Fibroblast of skin of left quadriceps (primary cell): ENCODE results near the gene UHRF2.
A peak's percentile ranks its signal among the peaks of the same experiment; 100 is the strongest.
"Not testable (repeated sequence)": the region's sequence is repeated elsewhere in the genome, so short reads cannot be mapped to it uniquely, and the experiment has no call there.

Experiments
- DNase-seq, 2 experiments: peaks; one replicate each; pipeline ENCODE4 v3.0.0-alpha.2; 2013; ENCODE audit warnings: low read depth in 2 of 2

The UHRF2 gene

DNA sequence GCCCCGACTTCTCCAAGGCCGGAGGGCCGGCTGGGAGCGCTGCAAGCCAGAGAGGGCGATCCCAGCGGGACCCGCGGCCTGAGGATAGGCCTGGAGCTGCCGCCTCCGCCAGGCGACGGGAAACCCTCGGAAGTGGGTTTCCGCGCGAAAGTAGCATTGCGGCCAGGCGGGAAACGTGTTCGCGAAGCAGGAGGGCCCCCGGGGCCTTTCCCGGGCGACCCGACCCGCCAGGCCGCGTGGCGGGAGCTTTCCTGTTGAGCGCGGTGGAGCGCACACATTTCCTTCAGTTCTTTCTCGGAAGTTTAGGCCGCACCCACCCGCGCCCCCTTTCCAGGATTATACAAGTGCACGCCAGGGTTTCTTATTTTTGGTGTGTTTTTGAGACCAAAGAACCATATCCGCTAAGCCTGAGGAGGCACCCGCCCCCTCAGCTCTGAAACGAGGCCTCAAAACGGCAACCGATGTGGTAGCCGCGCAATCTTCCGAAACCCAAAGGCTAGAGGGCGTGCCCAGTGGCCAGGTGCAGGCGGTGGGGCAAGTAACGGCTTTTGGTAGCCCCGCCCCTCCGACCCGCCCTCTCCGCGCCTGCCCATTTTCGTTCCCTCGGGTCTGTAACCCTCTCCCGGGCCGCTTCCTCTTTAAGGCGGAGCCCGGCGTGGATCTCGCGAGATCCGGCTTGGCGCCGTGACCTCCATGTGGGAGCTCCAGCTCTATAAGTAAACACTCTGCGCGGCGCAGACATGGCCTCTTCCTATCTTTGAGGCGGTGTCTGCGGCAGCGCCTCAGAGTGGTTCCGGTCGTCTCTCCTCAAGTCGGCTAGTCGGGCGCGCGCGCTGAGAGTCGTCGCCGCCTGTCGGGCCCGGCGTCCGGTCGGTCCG lies at the start of gene UHRF2:
Gene UHRF2, plus strand, starts transcription at position 713 of the 878 bp plus-strand sequence. CDS start 292 bp downstream, outside the sequence.
- DNase-seq = peak; percentile 96

GRCh38 chr9:6367128-6367890 lies 45.7 kb upstream of the UHRF2 start:
- DNase-seq = no peak

GRCh38 chr9:6368831-6369230 lies 44.2 kb upstream of the UHRF2 start:
- DNase-seq = no peak

DNA sequence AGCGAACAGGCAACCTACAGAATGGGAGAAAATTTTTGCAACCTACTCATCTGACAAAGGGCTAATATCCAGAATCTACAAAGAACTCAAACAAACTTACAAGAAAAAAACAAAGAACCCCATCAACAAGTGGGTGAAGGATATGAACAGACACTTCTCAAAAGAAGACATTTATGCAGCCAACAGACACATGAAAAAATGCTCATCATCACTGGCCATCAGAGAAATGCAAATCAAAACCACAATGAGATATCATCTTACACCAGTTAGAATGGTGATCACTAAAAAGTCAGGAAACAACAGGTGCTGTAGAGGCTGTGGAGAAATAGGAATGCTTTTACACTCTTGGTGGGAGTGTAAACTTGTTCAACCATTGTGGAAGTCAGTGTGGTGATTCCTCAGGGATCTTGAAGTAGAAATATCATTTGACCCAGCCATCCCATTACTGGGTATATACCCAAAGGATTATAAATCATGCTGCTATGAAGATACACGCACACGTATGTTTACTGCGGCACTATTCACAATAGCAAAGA lies 31.5 kb upstream of the UHRF2 start:
- DNase-seq = not testable (repeated sequence)

GRCh38 chr9:6382681-6383080 lies 30.3 kb upstream of the UHRF2 start:
- peak; percentile 6 to 12 for DNase-seq

- DNase-seq = peak; percentile 5 to 12
Observed at GRCh38 chr9:6383551-6384225, 29.3 kb upstream of the UHRF2 start.

DNA sequence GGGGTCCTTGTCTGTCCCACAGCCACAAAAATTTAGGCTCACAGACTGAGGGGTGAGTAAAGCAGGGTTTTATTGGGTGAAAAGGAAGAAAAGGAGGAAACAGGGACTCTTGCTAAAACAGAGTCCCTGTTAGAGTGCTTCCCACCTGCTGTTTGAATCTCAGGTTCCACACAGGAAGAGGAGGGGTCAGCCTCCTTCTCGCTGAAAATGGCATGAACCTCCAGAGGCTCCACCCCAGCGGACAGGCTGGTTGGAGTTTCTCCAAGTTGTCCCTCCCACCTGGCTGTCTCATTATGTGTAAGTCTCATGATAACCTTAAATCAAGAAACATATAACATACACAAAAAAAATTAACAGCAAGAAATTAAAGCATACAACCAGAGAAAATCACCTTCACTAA lies 28.3 kb upstream of the UHRF2 start:
- no peak for DNase-seq

DNA sequence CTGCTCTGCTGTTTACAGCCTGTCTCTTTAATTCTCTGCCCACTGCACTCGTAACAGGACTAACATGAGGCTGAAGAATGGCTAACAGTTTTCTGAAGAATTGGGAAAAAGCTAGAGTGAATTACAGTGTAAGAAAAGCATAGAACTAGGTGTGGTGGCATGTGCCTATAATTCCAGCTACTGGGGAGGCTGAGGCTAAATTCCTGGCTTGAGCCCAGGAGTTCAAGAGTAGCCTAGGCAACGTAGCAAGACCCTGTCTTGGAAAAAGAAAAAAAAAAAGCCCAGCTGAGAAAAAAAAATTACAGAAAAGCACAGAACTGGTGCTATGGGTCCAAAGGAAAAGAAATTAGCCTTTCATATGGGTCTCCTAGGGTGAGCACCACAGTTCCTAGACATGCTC lies 13.9 kb upstream of the UHRF2 start:
- no peak for DNase-seq

DNA sequence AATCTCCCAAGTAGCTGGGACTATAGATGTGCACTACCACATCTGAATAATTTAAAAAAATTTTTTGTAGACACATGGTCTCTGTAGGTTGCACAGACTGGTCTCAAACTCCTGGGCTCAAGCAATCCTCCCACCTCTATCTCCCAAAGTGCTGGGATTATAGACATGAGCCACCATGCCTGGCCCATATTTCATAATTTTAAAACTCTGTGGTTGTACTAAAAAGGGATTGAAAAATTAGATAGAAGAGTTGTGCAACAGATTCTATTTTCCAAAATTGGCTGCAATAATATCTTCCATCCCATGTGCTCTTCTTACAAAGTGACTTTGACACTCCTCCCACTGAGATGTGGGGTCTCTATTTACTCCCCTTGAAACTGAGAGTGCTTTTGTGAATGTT lies 7.6 kb upstream of the UHRF2 start:
- DNase-seq = no peak

DNA sequence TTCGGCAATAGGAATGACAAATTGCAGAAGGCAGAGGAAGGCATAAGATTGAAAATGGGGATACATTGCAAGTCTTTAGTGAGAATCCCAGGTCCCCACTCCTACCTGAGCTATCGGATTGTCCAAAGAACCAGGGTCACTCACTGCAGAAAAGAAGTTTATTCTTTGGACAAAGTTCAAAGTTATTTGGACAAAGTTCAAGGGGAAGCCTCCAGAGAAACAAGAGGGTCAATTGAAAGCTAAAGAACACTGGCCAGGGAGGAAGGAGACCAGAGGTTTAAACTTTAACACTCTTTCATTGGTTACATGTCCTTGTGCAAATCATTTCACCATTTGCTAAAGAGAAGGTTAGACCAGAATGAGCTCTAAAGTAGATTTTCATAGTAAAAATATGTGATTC lies 5.2 kb upstream of the UHRF2 start:
- DNase-seq = no peak

GRCh38 chr9:6408320-6408719 lies 4.7 kb upstream of the UHRF2 start:
- no peak for DNase-seq

DNA sequence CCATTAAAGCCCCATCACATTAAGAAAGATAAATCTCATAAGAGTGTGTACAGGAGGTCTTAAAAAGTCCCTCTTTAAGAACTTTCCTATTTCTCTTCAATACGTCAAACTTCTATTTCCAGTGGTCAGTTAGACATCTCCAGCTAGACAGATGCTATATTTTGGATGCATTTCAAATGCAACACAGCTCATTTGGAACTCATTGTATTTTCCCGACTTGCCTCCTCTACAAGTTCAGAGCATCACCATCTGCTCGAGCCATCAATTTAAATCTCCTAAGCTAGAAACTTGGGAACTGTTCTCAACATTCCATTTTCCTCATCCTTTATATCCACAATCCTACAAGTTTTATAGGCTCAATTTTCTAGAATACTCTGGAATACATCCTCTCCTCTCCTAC lies 3.2 kb upstream of the UHRF2 start:
- no peak for DNase-seq

- no peak for DNase-seq
Observed at GRCh38 chr9:6410633-6411032, 2.4 kb upstream of the UHRF2 start.

DNA sequence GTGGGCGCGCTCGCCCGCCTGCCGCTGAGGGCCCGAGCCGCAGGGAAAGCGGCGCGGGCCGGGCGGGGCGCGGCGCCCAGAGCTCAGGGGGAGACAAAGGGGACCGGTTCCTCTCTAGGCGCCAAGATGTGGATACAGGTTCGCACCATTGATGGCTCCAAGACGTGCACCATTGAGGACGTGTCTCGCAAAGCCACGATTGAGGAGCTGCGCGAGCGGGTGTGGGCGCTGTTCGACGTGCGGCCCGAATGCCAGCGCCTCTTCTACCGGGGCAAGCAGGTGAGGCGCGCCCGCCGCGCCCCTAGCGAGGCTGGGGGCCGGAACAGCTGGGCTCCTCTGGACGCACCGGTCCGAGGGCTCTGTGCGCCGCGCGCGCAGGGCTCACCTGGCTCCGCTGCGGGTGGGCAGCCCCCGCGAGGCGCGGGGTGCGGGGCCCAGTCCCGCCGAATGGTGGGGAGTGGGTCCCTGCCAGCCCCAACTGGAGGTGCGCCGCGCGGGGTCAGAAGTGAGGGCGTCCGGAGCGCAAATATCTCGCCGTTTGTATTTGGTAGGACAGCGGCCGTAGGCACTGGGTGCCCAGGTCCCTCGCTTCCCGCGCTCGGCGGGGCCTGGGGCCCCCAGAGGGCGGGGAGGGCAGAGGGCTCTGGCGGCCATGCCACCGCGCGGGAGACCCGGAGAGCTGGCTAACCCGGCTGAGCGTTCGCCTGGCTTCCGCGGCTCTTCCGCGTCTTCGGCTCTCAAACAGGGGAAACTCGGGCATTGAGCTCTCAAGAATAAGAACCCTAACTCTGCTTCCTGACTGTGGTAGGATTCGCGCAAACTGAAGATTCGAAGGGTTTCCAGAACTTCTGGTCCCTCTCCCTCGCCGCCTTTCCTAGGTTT lies 607 bp downstream of the UHRF2 start:
- no peak for DNase-seq

- no peak for DNase-seq
Observed at GRCh38 chr9:6414247-6414641, 1.2 kb downstream of the UHRF2 start.

DNA sequence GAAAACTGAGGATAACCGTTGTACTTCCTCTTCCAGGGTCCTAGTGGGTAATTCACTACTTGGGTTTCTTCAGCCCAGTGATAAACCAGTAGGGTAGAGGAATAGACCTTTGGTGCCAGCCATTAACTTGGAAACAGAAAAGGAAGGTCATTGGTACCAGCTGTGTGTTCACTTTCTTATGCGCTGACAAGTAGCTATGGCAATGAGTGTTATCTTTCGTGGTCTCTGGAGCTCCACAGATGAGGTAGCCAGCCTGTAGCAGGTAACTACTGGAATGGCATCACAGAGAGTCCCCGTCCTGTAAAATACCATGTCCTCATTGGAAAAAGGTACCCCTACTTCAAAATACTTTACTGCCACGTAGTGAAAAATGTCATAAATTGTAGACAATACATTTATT lies 2.3 kb downstream of the UHRF2 start:
- no peak for DNase-seq

DNA sequence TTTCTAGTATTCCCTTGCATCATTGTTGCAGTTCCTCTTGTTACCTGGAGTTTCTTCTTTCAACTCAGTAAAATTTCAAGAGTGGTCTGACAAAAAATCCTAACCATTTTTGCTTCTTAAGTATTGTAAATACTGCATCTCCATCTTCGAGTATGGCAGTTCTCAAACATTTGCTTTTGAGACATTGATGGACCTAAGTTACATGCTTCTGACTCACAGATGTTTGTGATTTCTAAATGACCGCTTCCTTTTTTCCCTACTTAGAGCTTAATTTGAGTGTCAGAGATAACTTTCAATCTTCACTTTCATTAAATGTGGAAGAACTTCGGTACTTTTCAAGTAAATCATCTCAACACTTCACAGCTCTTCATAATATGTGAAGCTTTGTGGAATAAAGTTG lies 4.2 kb downstream of the UHRF2 start:
- no peak for DNase-seq

DNA sequence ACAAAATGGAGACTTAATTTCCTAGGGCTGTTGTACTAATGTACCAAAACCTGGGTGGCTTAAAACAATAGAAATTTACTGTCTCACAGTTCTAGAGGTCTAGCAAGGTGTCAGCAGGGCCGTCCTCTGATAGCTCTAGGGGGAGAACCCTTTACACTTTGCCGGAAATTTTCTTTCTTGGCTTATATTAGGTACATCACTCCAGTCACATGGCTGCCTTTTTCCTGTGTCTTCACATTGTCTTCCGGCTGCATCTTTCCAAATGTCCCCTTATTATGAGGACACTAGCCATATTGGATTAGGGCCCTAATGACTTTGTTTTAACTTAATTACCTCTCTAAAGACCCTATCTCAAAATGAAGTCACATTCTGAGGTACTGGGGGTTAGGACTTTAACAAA lies 5.8 kb downstream of the UHRF2 start:
- no peak for DNase-seq

DNA sequence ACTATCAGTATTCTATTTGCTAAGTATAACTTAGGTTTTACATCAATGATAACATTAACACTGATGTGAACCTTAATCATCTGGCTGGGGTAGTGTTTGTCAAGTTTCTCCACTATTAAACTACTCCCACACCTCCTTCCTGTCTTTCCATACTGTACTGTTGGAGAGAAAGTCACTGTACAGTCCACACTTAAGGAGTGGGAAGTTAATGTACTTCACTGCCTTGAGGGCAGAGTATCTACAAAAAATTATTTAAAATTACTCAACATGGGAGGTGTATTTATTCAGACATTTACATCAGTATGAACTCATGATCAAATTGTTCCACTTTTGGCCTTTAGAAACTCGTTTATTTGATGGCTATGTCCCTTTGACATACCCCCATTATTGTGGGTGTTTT lies 11.9 kb downstream of the UHRF2 start:
- DNase-seq = no peak

- no peak for DNase-seq
Observed at GRCh38 chr9:6426117-6426516, 13.1 kb downstream of the UHRF2 start.
